22Rv1 (cell line): ENCODE data around the gene ESYT2.

Source experiments
- CTCF ChIP-seq: fragments of 450-650 bp; IDR thresholded peaks from 2 replicates; pipeline ENCODE4 v1.5.1; 2017; ENCODE audit warnings: mild to moderate bottlenecking
- ZFX ChIP-seq: fragments of 450-650 bp; IDR thresholded peaks from 2 replicates; pipeline ENCODE4 v1.6.1; 2017; ENCODE audit warnings: antibody characterized with exemption, borderline replicate concordance

DNA sequence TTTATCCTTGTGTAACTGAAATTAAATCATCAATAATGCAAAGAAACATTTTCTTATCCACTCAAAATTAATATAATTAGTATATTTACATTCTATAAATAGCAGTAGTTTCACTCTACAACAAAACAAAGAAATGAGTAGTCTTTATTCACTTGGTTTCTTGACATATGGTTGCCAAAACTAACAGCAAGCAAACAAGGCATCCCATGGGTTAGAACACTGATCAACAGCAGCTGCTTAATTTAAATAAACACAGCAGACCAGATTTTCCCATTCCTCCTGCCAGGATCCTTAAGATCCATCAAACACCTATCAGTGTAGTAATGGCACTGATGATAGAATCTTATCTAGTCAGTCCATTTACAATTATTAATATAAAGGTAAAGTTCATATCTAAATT lies 146.9 kb downstream of the ESYT2 start:
- TF ChIP-seq CTCF, result no peak
- no peak for TF ChIP-seq ZFX
